GM12864 (cell line): ENCODE measurements around the gene ADIPOR1.
"Not testable (repeated sequence)": the region's sequence is repeated elsewhere in the genome, so short reads cannot be mapped to it uniquely, and the experiment has no call there.

Source experiments
- DNase-seq: peaks from one replicate; pipeline ENCODE4 v3.0.0-alpha.2; 2011; ENCODE audit warnings: low read depth
- H3K4me3 ChIP-seq: 2 replicates; pipeline ENCODE4 v1.5.1; 2011; ENCODE audit warnings: mild to moderate bottlenecking, low read depth, low read length, control low read depth
- TF ChIP-seq, protein P1 (sequence below): IDR thresholded peaks from 2 replicates; pipeline ENCODE4 v1.5.1; 2011; ENCODE audit warnings: low read depth, mild to moderate bottlenecking, moderate library complexity, low read length, control low read depth, inconsistent platforms; ENCODE audit errors: missing control alignments

Gene ADIPOR1

DNA sequence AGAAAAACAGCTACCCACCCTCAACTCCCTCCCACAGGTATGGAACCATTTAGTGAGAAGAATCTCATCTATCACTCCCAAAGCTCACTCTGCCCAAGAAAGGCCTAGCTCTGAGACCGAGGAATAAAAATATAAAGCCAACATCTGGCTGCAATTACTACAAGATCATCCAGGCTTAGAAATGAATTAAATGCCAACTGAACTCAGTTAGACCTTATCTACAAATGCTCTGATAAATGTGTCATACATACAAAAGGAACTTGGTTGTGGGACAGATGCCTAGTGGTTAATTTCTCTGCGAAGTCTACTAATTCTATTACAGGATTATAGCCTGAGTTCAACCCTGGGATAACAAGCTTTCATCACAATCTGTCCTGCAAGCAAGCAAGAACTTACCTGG is 6.7 kb downstream of the ADIPOR1 start:
- DNase-seq = no peak
- TF ChIP-seq, protein P1, sequence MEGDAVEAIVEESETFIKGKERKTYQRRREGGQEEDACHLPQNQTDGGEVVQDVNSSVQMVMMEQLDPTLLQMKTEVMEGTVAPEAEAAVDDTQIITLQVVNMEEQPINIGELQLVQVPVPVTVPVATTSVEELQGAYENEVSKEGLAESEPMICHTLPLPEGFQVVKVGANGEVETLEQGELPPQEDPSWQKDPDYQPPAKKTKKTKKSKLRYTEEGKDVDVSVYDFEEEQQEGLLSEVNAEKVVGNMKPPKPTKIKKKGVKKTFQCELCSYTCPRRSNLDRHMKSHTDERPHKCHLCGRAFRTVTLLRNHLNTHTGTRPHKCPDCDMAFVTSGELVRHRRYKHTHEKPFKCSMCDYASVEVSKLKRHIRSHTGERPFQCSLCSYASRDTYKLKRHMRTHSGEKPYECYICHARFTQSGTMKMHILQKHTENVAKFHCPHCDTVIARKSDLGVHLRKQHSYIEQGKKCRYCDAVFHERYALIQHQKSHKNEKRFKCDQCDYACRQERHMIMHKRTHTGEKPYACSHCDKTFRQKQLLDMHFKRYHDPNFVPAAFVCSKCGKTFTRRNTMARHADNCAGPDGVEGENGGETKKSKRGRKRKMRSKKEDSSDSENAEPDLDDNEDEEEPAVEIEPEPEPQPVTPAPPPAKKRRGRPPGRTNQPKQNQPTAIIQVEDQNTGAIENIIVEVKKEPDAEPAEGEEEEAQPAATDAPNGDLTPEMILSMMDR = no peak
- H3K4me3 ChIP-seq = no peak overlapping the region

DNA sequence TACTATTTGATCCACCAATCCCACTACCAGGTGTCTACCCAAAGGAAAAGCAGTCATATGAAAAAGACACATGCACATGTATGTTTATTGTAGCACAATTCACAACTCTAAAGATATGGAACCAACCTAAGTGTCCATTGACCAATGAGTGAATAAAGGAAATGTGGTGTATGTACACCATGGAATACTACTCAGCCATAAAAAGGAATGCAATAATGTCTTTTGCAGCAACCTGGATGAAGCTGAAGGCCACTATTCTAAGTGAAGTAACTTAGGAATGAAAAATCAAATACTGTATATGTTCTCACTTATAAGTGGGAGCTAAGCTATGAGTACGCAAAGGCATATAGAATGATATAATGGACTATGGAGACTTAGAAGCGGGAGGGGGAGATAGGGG is 12.6 kb downstream of the ADIPOR1 start:
- TF ChIP-seq, protein P1 = no peak
- H3K4me3 ChIP-seq = no peak overlapping the region
- DNase-seq = no peak

DNA sequence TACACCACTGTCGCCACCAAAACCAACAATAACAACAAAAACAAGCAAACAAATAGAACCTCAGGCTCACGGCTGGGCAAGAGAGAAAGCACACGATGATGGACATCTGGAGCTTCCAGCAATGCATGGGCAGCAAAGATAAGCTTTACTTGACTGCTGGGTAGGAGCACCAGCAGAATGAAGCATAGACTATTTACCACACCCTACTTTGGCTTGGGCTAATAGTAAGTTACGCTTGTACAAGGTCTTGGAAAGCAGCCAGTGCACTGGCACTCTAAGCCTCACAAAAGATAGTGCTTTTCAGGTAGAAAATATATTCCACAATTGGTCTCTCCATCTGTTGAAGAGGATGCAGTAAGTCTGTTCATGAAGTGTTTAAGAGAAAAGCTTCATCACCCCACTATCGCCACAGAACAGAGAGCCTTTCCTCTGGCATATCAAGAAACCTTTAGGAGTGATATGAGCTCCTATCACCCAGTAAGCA is 13.6 kb downstream of the ADIPOR1 start:
- H3K4me3 ChIP-seq = no peak overlapping the region
- TF ChIP-seq, protein P1 = no peak
- DNase-seq = no peak

DNA sequence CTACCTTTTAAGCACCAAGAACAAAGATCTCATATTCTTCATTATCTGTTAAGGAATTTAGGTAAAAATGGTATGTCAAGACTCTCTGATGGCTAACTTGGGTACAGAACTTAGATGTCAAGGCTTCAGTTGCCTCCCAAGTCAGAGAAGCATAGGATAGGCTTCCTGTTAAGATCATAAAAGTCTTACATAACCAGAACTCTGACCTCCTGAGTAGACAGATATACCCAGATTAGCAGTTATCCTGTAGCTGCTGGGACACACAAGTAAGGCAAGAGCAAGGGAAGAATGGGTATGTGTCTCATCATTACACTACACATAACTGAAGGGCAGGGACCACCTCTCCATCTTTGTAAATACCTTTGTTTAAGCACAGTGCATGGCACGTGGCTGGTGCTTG is 15.7 kb downstream of the ADIPOR1 start:
- no peak for DNase-seq
- no peak overlapping the region for H3K4me3 ChIP-seq
- TF ChIP-seq, protein P1 = no peak

DNA sequence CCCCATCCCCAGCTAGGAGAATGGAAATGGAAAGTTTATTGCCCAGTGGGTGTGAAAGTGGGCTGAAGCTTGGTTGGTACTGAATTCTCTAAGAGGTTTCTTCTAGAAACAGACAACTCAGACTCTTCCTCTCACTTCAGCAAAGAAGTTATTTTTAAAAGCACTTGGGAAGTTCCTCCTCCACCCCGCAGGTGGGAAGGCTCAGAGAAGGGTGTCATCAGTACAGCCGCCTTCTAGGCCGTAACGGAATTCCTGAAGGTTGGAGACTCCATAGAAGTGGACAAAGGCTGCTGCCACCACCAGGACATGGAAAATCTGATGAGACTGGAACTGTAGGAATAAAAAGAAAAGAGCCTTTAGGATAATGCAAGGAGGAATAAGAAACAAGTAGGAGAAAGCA is 16.7 kb downstream of the ADIPOR1 start:
- no peak overlapping the region for H3K4me3 ChIP-seq
- DNase-seq = no peak
- TF ChIP-seq, protein P1 = no peak

DNA sequence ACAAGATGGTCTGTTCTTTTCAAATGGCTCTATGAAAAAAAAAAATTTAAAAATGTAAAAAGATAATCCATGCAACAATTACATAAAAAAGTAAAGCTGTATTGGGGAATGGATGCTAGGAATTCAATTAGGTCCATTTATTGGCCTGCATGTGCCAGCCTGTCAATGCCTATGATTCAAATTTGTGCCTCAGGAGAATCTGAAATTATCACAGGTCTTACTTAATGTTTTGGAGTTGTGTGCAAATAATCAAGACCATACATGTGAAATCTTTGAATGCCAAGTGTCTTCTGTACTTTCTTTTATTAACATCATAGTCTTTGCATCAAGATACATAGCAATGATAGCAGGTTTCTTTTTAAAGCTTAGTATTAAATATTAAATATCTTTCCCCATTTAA is 17.6 kb downstream of the ADIPOR1 start:
- H3K4me3 ChIP-seq = no peak overlapping the region
- DNase-seq = no peak
- TF ChIP-seq, protein P1 = no peak

DNA sequence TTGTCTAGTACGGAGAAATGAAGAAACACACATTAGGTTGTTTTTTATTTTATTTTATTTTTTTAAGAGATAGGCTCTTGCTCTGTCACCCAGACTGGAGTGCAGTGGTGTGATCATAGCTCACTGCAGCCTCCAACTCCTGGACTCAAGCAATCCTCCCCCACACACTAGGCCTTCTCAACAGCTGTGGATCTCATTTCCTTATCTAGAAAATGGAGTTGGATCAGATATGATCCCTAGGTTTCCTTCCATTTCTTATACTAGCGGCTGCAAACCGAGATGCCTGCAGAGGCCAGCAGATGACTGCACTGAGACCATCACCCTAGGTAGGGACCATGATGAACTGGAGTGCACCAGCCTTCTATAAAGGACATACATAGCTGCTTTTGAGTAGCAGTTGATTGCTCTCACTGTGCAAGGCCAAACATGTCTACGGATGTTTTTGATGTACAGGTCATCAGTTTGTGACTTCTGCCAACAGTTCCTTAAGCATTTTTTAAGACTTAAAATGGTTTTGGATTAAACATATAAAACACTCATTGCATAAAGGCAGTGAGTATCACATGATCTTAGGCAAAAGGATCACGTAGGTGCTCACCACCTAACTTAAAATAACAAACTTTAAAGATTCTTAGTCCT is 19.7 kb downstream of the ADIPOR1 start:
- no peak overlapping the region for H3K4me3 ChIP-seq
- no peak for DNase-seq
- TF ChIP-seq, protein P1 = no peak

DNA sequence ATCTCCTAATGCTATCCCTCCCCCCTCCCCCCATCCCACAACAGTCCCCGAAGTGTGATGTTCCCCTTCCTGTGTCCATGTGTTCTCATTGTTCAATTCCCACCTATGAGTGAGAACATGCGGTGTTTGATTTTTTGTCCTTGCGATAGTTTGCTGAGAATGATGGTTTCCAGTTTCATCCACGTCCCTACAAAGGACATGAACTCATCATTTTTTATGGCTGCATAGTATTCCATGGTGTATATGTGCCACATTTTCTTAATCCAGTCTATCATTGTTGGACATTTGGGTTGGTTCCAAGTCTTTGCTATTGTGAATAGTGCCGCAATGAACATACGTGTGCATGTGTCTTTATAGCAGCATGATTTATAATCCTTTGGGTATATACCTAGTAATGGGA is 21.7 kb downstream of the ADIPOR1 start:
- not testable (repeated sequence) for DNase-seq

More for the DNA sequence above, 21.7 kb downstream of the ADIPOR1 start:
- H3K4me3 ChIP-seq = not testable (repeated sequence)
